SK-N-SH (cell line): ENCODE measurements around the gene S1PR5. TPM values are rescaled to one million over a fixed set of nuclear protein-coding genes. Genes with fewer than 3 reads are reported as not detected.

Experiments used
- CTCF ChIA-PET: fragments of 300-600, 350-600 bp; formaldehyde crosslinking; extraction: SDS; loops from one replicate; lab custom pipeline; 2021; lab: Yijun Ruan, JAX
- POLR2A ChIA-PET: fragments of 350-600 bp; sonication (Branson Sonifier 250); formaldehyde crosslinking; extraction: SDS; loops from one replicate; lab custom pipeline; 2020; ENCODE audit warnings: antibody characterized with exemption, inconsistent platforms; lab: Yijun Ruan, JAX
- DNase-seq: peaks from one replicate; pipeline ENCODE4 v3.0.0; 2012
- H2AFZ ChIP-seq: fragments of 200-600 bp; sonication (generic); 2 replicates; pipeline ENCODE4 v1.8.1; 2016; ENCODE audit warnings: antibody characterized with exemption, mild to moderate bottlenecking, low read depth
- H3F3A ChIP-seq: fragments of 200-600 bp; sonication (generic); replicated peaks from 2 replicates; pipeline ENCODE3; 2016; ENCODE audit warnings: antibody characterized with exemption, mild to moderate bottlenecking; ENCODE audit not compliant: insufficient read depth
- H3K27ac ChIP-seq, 2 experiments: fragments of 200-500 bp in 1 of 2; fragments of 200-600 bp in 1 of 2; sonication (Bioruptor generic) in 1 of 2; sonication (generic), shearing (Covaris generic) in 1 of 2; 2 replicates each; pipeline versions ENCODE4 v1.5.1 to v1.6.1; 2014 to 2016; ENCODE audit warnings: low read depth in 2 of 2, inconsistent platforms in 1 of 2, low read length in 1 of 2, mild to moderate bottlenecking in 1 of 2, mixed read lengths in 1 of 2
- H3K27me3 ChIP-seq: fragments of 200-600 bp; sonication (generic), shearing (Covaris generic); 2 replicates; pipeline ENCODE4 v1.6.1; 2016; ENCODE audit warnings: mixed run types; ENCODE audit not compliant: insufficient read depth
- H3K36me3 ChIP-seq, 2 experiments: fragments of 200-500 bp in 1 of 2; fragments of 200-600 bp in 1 of 2; sonication (Bioruptor generic) in 1 of 2; sonication (generic) in 1 of 2; replicated peaks in 1 of 2; 2 replicates each; pipeline versions ENCODE3 to v1.5.1; 2014 to 2016; ENCODE audit warnings: low read length in 1 of 2, mild to moderate bottlenecking in 1 of 2; ENCODE audit not compliant: insufficient read depth in 2 of 2, control insufficient read depth in 1 of 2
- H3K4me1 ChIP-seq, 2 experiments: fragments of 200-500 bp in 1 of 2; fragments of 200-600 bp in 1 of 2; sonication (Bioruptor generic) in 1 of 2; sonication (generic), shearing (Covaris generic) in 1 of 2; 2 replicates each; pipeline versions ENCODE4 v1.5.1 to v1.6.1; 2014 to 2016; ENCODE audit warnings: low read depth in 1 of 2, low read length in 1 of 2, mixed run types in 1 of 2; ENCODE audit not compliant: insufficient read depth in 2 of 2, control insufficient read depth in 1 of 2
- H3K4me2 ChIP-seq: fragments of 200-600 bp; sonication (generic), shearing (Covaris generic); 2 replicates; pipeline ENCODE4 v1.6.1; 2017; ENCODE audit warnings: mixed run types
- H3K4me3 ChIP-seq, 2 experiments: fragments of 200-500 bp in 1 of 2; fragments of 200-600 bp in 1 of 2; sonication (Bioruptor generic) in 1 of 2; sonication (generic), shearing (Covaris generic) in 1 of 2; 2 replicates each; pipeline versions ENCODE4 v1.5.1 to v1.8.1; 2014 to 2016; ENCODE audit warnings: low read depth in 2 of 2, inconsistent platforms in 1 of 2, low read length in 1 of 2, mild to moderate bottlenecking in 1 of 2, mixed read lengths in 1 of 2, moderate library complexity in 1 of 2
- H3K79me2 ChIP-seq: fragments of 200-600 bp; sonication (generic); 2 replicates; pipeline ENCODE4 v1.8.1; 2017; ENCODE audit warnings: mild to moderate bottlenecking; ENCODE audit not compliant: insufficient read depth
- H3K9ac ChIP-seq: fragments of 200-600 bp; sonication (generic); 2 replicates; pipeline ENCODE4 v1.6.1; 2017; ENCODE audit warnings: mixed run types
- H3K9me2 ChIP-seq: fragments of 200-600 bp; sonication (generic); 2 replicates; pipeline ENCODE4 v1.6.1; 2017; ENCODE audit warnings: mixed run types
- H3K9me3 ChIP-seq: fragments of 200-600 bp; sonication (generic); 2 replicates; pipeline ENCODE4 v1.6.1; 2017; ENCODE audit warnings: mixed run types, mild to moderate bottlenecking, moderate library complexity
- H4K20me1 ChIP-seq: fragments of 200-600 bp; sonication (generic); 2 replicates; pipeline ENCODE4 v1.6.1; 2017; ENCODE audit warnings: mild to moderate bottlenecking, mixed run types; ENCODE audit not compliant: insufficient read depth
- CHD2 ChIP-seq: fragments of 150-350 bp; IDR thresholded peaks from 2 replicates; pipeline ENCODE4 v1.6.1; 2018; ENCODE audit warnings: low read length; ENCODE audit not compliant: partially characterized antibody
- ELF1 ChIP-seq: IDR thresholded peaks from 2 replicates; pipeline ENCODE4 v1.4.0; 2012
- EP300 ChIP-seq, 2 experiments: IDR thresholded peaks; 2 replicates each; pipeline versions ENCODE4 v1.4.0 to v1.6.1; 2012; ENCODE audit warnings: borderline replicate concordance in 1 of 2, low read depth in 1 of 2, low read length in 1 of 2
- EZH2phosphoT487 ChIP-seq: fragments of 200-600 bp; sonication (generic); IDR thresholded peaks from 2 replicates; pipeline ENCODE4 v1.6.1; 2017; ENCODE audit warnings: low read depth, mixed run types, mild to moderate bottlenecking, antibody characterized with exemption, moderate library complexity, borderline replicate concordance
- FOXM1 ChIP-seq: IDR thresholded peaks from 2 replicates; pipeline ENCODE4 v1.4.0; 2012; ENCODE audit warnings: low read depth, mild to moderate bottlenecking
- MEF2A ChIP-seq: IDR thresholded peaks from 2 replicates; pipeline ENCODE4 v1.4.0; 2012; ENCODE audit warnings: low read depth, borderline replicate concordance
- MXI1 ChIP-seq: IDR thresholded peaks from 2 replicates; pipeline ENCODE4 v1.6.1; 2012; ENCODE audit warnings: mild to moderate bottlenecking, low read depth, low read length, improper control_type of control experiment
- NFIC ChIP-seq: IDR thresholded peaks from 2 replicates; pipeline ENCODE4 v1.4.0; 2012; ENCODE audit warnings: borderline replicate concordance
- NRF1 ChIP-seq: IDR thresholded peaks from 2 replicates; pipeline ENCODE4 v1.6.1; 2012; ENCODE audit warnings: low read depth, mild to moderate bottlenecking, low read length
- RAD21 ChIP-seq: IDR thresholded peaks from 2 replicates; pipeline ENCODE4 v1.6.1; 2012; ENCODE audit warnings: mild to moderate bottlenecking, low read length
- RCOR1 ChIP-seq: fragments of 150-350 bp; IDR thresholded peaks from 2 replicates; pipeline ENCODE4 v1.6.1; 2017; ENCODE audit warnings: antibody characterized with exemption, low read length
- RFX5 ChIP-seq: IDR thresholded peaks from 2 replicates; pipeline ENCODE4 v1.6.1; 2012; ENCODE audit warnings: mild to moderate bottlenecking, improper control_type of control experiment, low read length
- TAF1 ChIP-seq: IDR thresholded peaks from 2 replicates; pipeline ENCODE4 v1.6.1; 2012; ENCODE audit warnings: low read depth, mild to moderate bottlenecking, low read length, moderate library complexity, borderline replicate concordance
- TEAD4 ChIP-seq: IDR thresholded peaks from 2 replicates; pipeline ENCODE4 v1.4.0; 2012; ENCODE audit warnings: mild to moderate bottlenecking, borderline replicate concordance; ENCODE audit not compliant: insufficient read depth
- YY1 ChIP-seq: IDR thresholded peaks from 2 replicates; pipeline ENCODE4 v1.4.0; 2012; ENCODE audit warnings: low read depth, mild to moderate bottlenecking
- WGBS: methylation state at CpG from one replicate; pipeline ENCODE4 v1.1.6; 2017; ENCODE audit warnings: low lambda C conversion rate; 5-methylcytosine and 5-hydroxymethylcytosine counted together
- polyA plus RNA-seq, 3 experiments: library from polyadenylated mRNA; depleted of rRNA; stranded (reverse); fragments of >200 nt; gene quantifications; 2 replicates each; pipeline ENCODE4 v1.2.3, GENCODE V29; 2012
- TF ChIP-seq, protein P1 (sequence below): fragments of 200-600 bp; sonication (generic); IDR thresholded peaks from 2 replicates; pipeline ENCODE4 v1.6.1; 2017; ENCODE audit warnings: antibody characterized with exemption, mild to moderate bottlenecking, moderate library complexity
- TF ChIP-seq, protein P2 (sequence below): IDR thresholded peaks from 2 replicates; pipeline ENCODE4 v1.4.0; 2012; ENCODE audit warnings: low read depth, borderline replicate concordance
- TF ChIP-seq, protein P3 (sequence below): fragments of 150-350 bp; IDR thresholded peaks from 2 replicates; pipeline ENCODE4 v1.6.1; 2017; ENCODE audit warnings: antibody characterized with exemption, low read length, low read depth, borderline replicate concordance
- TF ChIP-seq, protein P4 (sequence below): fragments of 150-350 bp; IDR thresholded peaks from 2 replicates; pipeline ENCODE4 v1.6.1; 2016; ENCODE audit warnings: mild to moderate bottlenecking, low read depth, low read length
- TF ChIP-seq, protein P5 (sequence below): IDR thresholded peaks from 2 replicates; pipeline ENCODE4 v1.4.0; 2012; ENCODE audit warnings: low read depth, borderline replicate concordance

Gene S1PR5
- polyA plus RNA-seq, 1 of the 3 experiments (the other 2 are of a cell fraction), result 0.36 TPM

DNA sequence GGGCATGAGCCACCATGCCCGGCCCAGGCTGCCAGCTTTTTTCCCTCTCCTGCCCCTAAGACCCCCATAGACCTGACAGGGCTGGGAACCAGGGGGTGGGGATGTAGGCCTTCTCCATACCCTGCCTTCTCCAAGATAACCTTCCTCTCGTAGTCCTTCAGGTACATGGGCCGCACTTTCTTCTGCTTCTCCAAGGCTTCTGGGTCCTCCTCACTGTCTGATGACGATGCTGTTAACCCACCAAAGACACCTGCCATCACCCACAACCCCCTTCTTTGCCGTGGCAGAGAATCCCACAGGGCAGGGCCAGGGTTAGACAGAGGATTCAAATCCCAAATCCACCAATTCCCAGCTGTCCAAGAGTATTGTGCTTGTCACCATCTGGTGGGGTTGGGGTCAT, 45.4 kb upstream of the S1PR5 start:
- 95% methylated on average over 5 of the region's 5 CpGs for WGBS
- DNase-seq, result no peak
- ChIA-PET POLR2A (no interaction called here), CTCF (interaction anchor here (1.5 to 2.5 kb wide), 3 partner anchors 21 to 81 kb away, joined by 3 to 8 read pairs (median 8); no protein-coding TSS in a partner anchor)
- Histone ChIP-seq H3K9ac (no peak overlapping the region), H3K27me3 (no peaks in the 10 kb centered on the region), H2AFZ (no peak overlapping the region), H3K9me2 (no peaks in the 10 kb centered on the region), H3K36me3 (peaks cover 12 to 21% of the 10 kb centered on the region in 2 experiments), H3K4me3 (no peak overlapping the region), H3K4me2 (no peak overlapping the region), H3F3A (peaks cover 6% of the 10 kb centered on the region), H3K27ac (no peak overlapping the region), H3K9me3 (no peaks in the 10 kb centered on the region), H3K4me1 (peaks cover 8 to 19% of the 10 kb centered on the region in 2 experiments; a peak in 3 of 4 replicates), H3K79me2 (peaks cover 28% of the 10 kb centered on the region), H4K20me1 (no peaks in the 10 kb centered on the region)
- TF ChIP-seq NRF1, result no peak
- TF ChIP-seq RFX5, result no peak
- TF ChIP-seq, protein P1, sequence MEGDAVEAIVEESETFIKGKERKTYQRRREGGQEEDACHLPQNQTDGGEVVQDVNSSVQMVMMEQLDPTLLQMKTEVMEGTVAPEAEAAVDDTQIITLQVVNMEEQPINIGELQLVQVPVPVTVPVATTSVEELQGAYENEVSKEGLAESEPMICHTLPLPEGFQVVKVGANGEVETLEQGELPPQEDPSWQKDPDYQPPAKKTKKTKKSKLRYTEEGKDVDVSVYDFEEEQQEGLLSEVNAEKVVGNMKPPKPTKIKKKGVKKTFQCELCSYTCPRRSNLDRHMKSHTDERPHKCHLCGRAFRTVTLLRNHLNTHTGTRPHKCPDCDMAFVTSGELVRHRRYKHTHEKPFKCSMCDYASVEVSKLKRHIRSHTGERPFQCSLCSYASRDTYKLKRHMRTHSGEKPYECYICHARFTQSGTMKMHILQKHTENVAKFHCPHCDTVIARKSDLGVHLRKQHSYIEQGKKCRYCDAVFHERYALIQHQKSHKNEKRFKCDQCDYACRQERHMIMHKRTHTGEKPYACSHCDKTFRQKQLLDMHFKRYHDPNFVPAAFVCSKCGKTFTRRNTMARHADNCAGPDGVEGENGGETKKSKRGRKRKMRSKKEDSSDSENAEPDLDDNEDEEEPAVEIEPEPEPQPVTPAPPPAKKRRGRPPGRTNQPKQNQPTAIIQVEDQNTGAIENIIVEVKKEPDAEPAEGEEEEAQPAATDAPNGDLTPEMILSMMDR, result no peak
- no peak for TF ChIP-seq YY1
- TF ChIP-seq RAD21, result no peak
- TF ChIP-seq, protein P2, sequence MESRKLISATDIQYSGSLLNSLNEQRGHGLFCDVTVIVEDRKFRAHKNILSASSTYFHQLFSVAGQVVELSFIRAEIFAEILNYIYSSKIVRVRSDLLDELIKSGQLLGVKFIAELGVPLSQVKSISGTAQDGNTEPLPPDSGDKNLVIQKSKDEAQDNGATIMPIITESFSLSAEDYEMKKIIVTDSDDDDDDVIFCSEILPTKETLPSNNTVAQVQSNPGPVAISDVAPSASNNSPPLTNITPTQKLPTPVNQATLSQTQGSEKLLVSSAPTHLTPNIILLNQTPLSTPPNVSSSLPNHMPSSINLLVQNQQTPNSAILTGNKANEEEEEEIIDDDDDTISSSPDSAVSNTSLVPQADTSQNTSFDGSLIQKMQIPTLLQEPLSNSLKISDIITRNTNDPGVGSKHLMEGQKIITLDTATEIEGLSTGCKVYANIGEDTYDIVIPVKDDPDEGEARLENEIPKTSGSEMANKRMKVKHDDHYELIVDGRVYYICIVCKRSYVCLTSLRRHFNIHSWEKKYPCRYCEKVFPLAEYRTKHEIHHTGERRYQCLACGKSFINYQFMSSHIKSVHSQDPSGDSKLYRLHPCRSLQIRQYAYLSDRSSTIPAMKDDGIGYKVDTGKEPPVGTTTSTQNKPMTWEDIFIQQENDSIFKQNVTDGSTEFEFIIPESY, result no peak
- TF ChIP-seq EP300 (IDR thresholded peaks at IDR 0.05; ENCODE audit: borderline replicate concordance in 1 of 2, low read depth in 1 of 2, low read length in 1 of 2), result no peak
- no peak for TF ChIP-seq TAF1
- TF ChIP-seq RCOR1, result no peak
- no peak for TF ChIP-seq MEF2A
- TF ChIP-seq, protein P3, sequence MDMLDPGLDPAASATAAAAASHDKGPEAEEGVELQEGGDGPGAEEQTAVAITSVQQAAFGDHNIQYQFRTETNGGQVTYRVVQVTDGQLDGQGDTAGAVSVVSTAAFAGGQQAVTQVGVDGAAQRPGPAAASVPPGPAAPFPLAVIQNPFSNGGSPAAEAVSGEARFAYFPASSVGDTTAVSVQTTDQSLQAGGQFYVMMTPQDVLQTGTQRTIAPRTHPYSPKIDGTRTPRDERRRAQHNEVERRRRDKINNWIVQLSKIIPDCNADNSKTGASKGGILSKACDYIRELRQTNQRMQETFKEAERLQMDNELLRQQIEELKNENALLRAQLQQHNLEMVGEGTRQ, result no peak
- TF ChIP-seq, protein P4, sequence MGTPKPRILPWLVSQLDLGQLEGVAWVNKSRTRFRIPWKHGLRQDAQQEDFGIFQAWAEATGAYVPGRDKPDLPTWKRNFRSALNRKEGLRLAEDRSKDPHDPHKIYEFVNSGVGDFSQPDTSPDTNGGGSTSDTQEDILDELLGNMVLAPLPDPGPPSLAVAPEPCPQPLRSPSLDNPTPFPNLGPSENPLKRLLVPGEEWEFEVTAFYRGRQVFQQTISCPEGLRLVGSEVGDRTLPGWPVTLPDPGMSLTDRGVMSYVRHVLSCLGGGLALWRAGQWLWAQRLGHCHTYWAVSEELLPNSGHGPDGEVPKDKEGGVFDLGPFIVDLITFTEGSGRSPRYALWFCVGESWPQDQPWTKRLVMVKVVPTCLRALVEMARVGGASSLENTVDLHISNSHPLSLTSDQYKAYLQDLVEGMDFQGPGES, result no peak
- no peak for TF ChIP-seq EZH2phosphoT487
- TF ChIP-seq MXI1, result no peak
- no peak for TF ChIP-seq NFIC
- no peak for TF ChIP-seq CHD2
- no peak for TF ChIP-seq TEAD4
- TF ChIP-seq, protein P5, sequence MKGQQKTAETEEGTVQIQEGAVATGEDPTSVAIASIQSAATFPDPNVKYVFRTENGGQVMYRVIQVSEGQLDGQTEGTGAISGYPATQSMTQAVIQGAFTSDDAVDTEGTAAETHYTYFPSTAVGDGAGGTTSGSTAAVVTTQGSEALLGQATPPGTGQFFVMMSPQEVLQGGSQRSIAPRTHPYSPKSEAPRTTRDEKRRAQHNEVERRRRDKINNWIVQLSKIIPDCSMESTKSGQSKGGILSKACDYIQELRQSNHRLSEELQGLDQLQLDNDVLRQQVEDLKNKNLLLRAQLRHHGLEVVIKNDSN, result no peak
- no peak for TF ChIP-seq FOXM1
- TF ChIP-seq ELF1, result no peak
